H9 (cell line): ENCODE measurements around the gene TUNAR. TPM values are rescaled to one million over a fixed set of nuclear protein-coding genes. Genes with fewer than 3 reads are reported as not detected.

Experiments used
- DNase-seq: peaks from one replicate; pipeline ENCODE4 v3.0.0-alpha.2; 2017
- H2AFZ ChIP-seq: one replicate; pipeline ENCODE4 v1.6.1; 2013; ENCODE audit warnings: mild to moderate bottlenecking, low read length, control low read depth, moderate library complexity
- H2AK5ac ChIP-seq: 2 replicates; pipeline ENCODE4 v1.6.1; 2013; ENCODE audit warnings: low read length, control low read depth, mixed read lengths; ENCODE audit not compliant: insufficient read length
- H2BK120ac ChIP-seq: one replicate; pipeline ENCODE4 v1.6.1; 2013; ENCODE audit warnings: low read depth, mild to moderate bottlenecking, low read length, control low read depth, inconsistent platforms; ENCODE audit not compliant: poor library complexity, severe bottlenecking
- H2BK12ac ChIP-seq: 2 replicates; pipeline ENCODE4 v1.6.1; 2013; ENCODE audit warnings: low read length, control low read depth, mixed read lengths, low read depth; ENCODE audit not compliant: insufficient read length
- H2BK15ac ChIP-seq: 2 replicates; pipeline ENCODE4 v1.6.1; 2013; ENCODE audit warnings: low read depth, low read length, control low read depth
- H2BK20ac ChIP-seq: one replicate; pipeline ENCODE4 v1.6.1; 2013; ENCODE audit warnings: low read depth, mild to moderate bottlenecking, low read length, control low read depth, inconsistent platforms; ENCODE audit not compliant: poor library complexity, severe bottlenecking
- H2BK5ac ChIP-seq: 2 replicates; pipeline ENCODE4 v1.6.1; 2013; ENCODE audit warnings: low read length, control low read depth, mixed read lengths; ENCODE audit not compliant: insufficient read length
- H3K14ac ChIP-seq: 2 replicates; pipeline ENCODE4 v1.6.1; 2013; ENCODE audit warnings: low read length, control low read depth; ENCODE audit not compliant: insufficient read depth
- H3K18ac ChIP-seq: 2 replicates; pipeline ENCODE4 v1.6.1; 2013; ENCODE audit warnings: low read depth, mild to moderate bottlenecking, mixed read lengths, low read length, control low read depth; ENCODE audit not compliant: insufficient read length
- H3K23ac ChIP-seq: 2 replicates; pipeline ENCODE4 v1.6.1; 2013; ENCODE audit warnings: low read length, control low read depth, mixed read lengths, low read depth; ENCODE audit not compliant: insufficient read length
- H3K23me2 ChIP-seq: 2 replicates; pipeline ENCODE4 v1.6.1; 2013; ENCODE audit warnings: low read depth, mild to moderate bottlenecking, mixed read lengths, low read length, control low read depth; ENCODE audit not compliant: insufficient read length, poor library complexity, severe bottlenecking
- H3K27ac ChIP-seq: 2 replicates; pipeline ENCODE4 v1.5.1; 2013; ENCODE audit warnings: low read length, control low read depth, mixed read lengths, low read depth; ENCODE audit not compliant: insufficient read length
- H3K27me3 ChIP-seq: 2 replicates; pipeline ENCODE4 v1.6.1; 2013; ENCODE audit warnings: low read length, control low read depth, inconsistent platforms; ENCODE audit not compliant: insufficient read depth
- H3K4ac ChIP-seq: 2 replicates; pipeline ENCODE4 v1.6.1; 2013; ENCODE audit warnings: low read depth, mild to moderate bottlenecking, control low read depth, inconsistent platforms, low read length, moderate library complexity
- H3K4me1 ChIP-seq: 2 replicates; pipeline ENCODE4 v1.6.1; 2013; ENCODE audit warnings: low read length, control low read depth, inconsistent platforms; ENCODE audit not compliant: insufficient read depth
- H3K4me2 ChIP-seq: 2 replicates; pipeline ENCODE4 v1.6.1; 2013; ENCODE audit warnings: low read length, control low read depth, mixed read lengths; ENCODE audit not compliant: insufficient read length, insufficient read depth
- H3K56ac ChIP-seq: 2 replicates; pipeline ENCODE4 v1.6.1; 2013; ENCODE audit warnings: low read depth, mild to moderate bottlenecking, mixed read lengths, low read length, control low read depth; ENCODE audit not compliant: insufficient read length
- H3K79me1 ChIP-seq: 2 replicates; pipeline ENCODE4 v1.6.1; 2013; ENCODE audit warnings: low read depth, mild to moderate bottlenecking, moderate library complexity, low read length, control low read depth, inconsistent platforms; ENCODE audit not compliant: insufficient read depth, poor library complexity, severe bottlenecking
- H3K79me2 ChIP-seq: 2 replicates; pipeline ENCODE4 v1.6.1; 2013; ENCODE audit warnings: low read length, control low read depth, inconsistent platforms; ENCODE audit not compliant: insufficient read depth
- H3K9ac ChIP-seq: 2 replicates; pipeline ENCODE4 v1.6.1; 2013; ENCODE audit warnings: low read length, control low read depth, mixed read lengths; ENCODE audit not compliant: insufficient read length; ENCODE audit errors: extremely low read depth
- H3K9me3 ChIP-seq: one replicate; pipeline ENCODE4 v1.6.1; 2013; ENCODE audit warnings: low read depth, low read length, inconsistent platforms; ENCODE audit not compliant: control insufficient read depth
- H3T11ph ChIP-seq: one replicate; pipeline ENCODE4 v1.6.1; 2013; ENCODE audit warnings: mild to moderate bottlenecking, low read length, control low read depth, inconsistent platforms
- H4K20me1 ChIP-seq: one replicate; pipeline ENCODE4 v1.6.1; 2013; ENCODE audit not compliant: control insufficient read depth, insufficient read length, insufficient read depth
- H4K5ac ChIP-seq: 2 replicates; pipeline ENCODE4 v1.6.1; 2013; ENCODE audit warnings: low read depth, mild to moderate bottlenecking, mixed read lengths, low read length, control low read depth; ENCODE audit not compliant: insufficient read length
- H4K8ac ChIP-seq: replicated peaks from 2 replicates; pipeline ENCODE4 v1.6.1; 2013; ENCODE audit warnings: low read length, control low read depth, mixed read lengths, low read depth; ENCODE audit not compliant: insufficient read length
- H4K91ac ChIP-seq: 2 replicates; pipeline ENCODE4 v1.6.1; 2013; ENCODE audit warnings: low read depth, mild to moderate bottlenecking, moderate library complexity, mixed read lengths, low read length, control low read depth; ENCODE audit not compliant: insufficient read length
- H3K27ac Mint-ChIP-seq, 3 experiments: 2 replicates in 2 of 3; 3 replicates in 1 of 3; pipeline ENCODE4 v1.8.0; 2020 to 2021; ENCODE audit warnings: mixed read lengths in 3 of 3, mild to moderate bottlenecking in 1 of 3, moderate library complexity in 1 of 3
- H3K27me3 Mint-ChIP-seq: 2 replicates; pipeline ENCODE4 v1.8.0; 2021; ENCODE audit warnings: low read depth, mild to moderate bottlenecking, moderate library complexity, mixed read lengths
- H3K36me3 Mint-ChIP-seq, 3 experiments: 2 replicates in 2 of 3; 3 replicates in 1 of 3; pipeline ENCODE4 v1.8.0; 2020 to 2021; ENCODE audit warnings: low read depth in 3 of 3, mixed read lengths in 3 of 3; ENCODE audit not compliant: insufficient read depth in 1 of 3
- H3K4me1 Mint-ChIP-seq, 2 experiments: 2 replicates each; pipeline ENCODE4 v1.8.0; 2020; ENCODE audit warnings: mixed read lengths in 2 of 2
- H3K4me3 Mint-ChIP-seq, 2 experiments: 2 replicates in 1 of 2; 3 replicates in 1 of 2; pipeline ENCODE4 v1.8.0; 2020 to 2021; ENCODE audit warnings: mild to moderate bottlenecking in 2 of 2, mixed read lengths in 2 of 2, moderate library complexity in 1 of 2
- H3K9me3 Mint-ChIP-seq, 2 experiments: 2 replicates in 1 of 2; 3 replicates in 1 of 2; pipeline ENCODE4 v1.8.0; 2020; ENCODE audit warnings: mild to moderate bottlenecking in 2 of 2, mixed read lengths in 2 of 2, moderate library complexity in 1 of 2
- CTCF ChIP-seq: fragments of 200-600 bp; sonication (generic); conservative IDR thresholded peaks from 3 replicates; pipeline ENCODE4 v1.8.0; 2021; ENCODE audit warnings: antibody characterized with exemption, mild to moderate bottlenecking
- WGBS: extraction: QIAGEN DNeasy Blood & Tissue Kit; methylation state at CpG from one replicate; pipeline ENCODE4 v1.1.7; 2013; ENCODE audit warnings: missing lambda C conversion rate, low lambda C conversion rate, mixed read lengths; ENCODE audit not compliant: insufficient read length; ENCODE audit errors: extremely low coverage; 5-methylcytosine and 5-hydroxymethylcytosine counted together
- total RNA-seq: library from RNA; stranded (reverse); gene quantifications from 2 replicates; pipeline ENCODE4 v1.2.1, GENCODE V29; 2021

The TUNAR gene
- total RNA-seq, 1 experiment from 2014 or later: 26.2 TPM

- Histone ChIP-seq H3K4me1 (peaks cover 14% of the 10 kb centered on the region), H2BK120ac (peak overlapping the region; percentile 95), H3K23ac (no peak overlapping the region), H4K8ac (no peak overlapping the region), H2BK12ac (no peak overlapping the region), H3K23me2 (no peaks in the 10 kb centered on the region), H3K79me1 (no peaks in the 10 kb centered on the region), H4K91ac (no peak overlapping the region), H2BK5ac (no peak overlapping the region), H3K79me2 (no peaks in the 10 kb centered on the region), H2AFZ (no peak overlapping the region), H2BK20ac (no peak overlapping the region), H3K14ac (no peak overlapping the region), H3K56ac (no peak overlapping the region), H3T11ph (no peak overlapping the region), H4K5ac (no peak overlapping the region), H3K27me3 (no peaks in the 10 kb centered on the region), H4K20me1 (no peaks in the 10 kb centered on the region), H3K4ac (peak overlapping the region; percentile 52; the same call in 1 of the 2 replicates), H3K9me3 (no peaks in the 10 kb centered on the region), H3K18ac (peak overlapping the region; percentile 49), H3K4me2 (no peak overlapping the region), H3K27ac (peak overlapping the region; percentile 99), H2AK5ac (no peak overlapping the region), H3K9ac (no peak overlapping the region), H2BK15ac (no peak overlapping the region)
- TF ChIP-seq CTCF: no peak
- Mint-ChIP-seq H3K4me3 (peak overlapping the region in 1 of 2 experiments; percentile 43; a peak in 1 of 5 replicates), H3K27ac (peak overlapping the region; percentile 96 to 100 (median 99)), H3K9me3 (peaks cover 9 to 10% of the 10 kb centered on the region in 2 experiments), H3K4me1 (peaks cover 50 to 69% of the 10 kb centered on the region in 2 experiments), H3K27me3 (no peaks in the 10 kb centered on the region), H3K36me3 (peaks cover 3 to 14% (median 8%) of the 10 kb centered on the region in 3 experiments; a peak in 6 of 7 replicates)
- no CpG with 5 or more reads among the region's 2 CpGs for WGBS
- DNase-seq: peak; percentile 90
These were observed 71.9 kb downstream of the TUNAR start for GRCh38 chr14:95948558-95948981.
